Mesenteric fat pad (tissue), 1 donor: Measurements from ENCODE around the gene FSIP1. TPM values are rescaled to one million over a fixed set of nuclear protein-coding genes. Genes with fewer than 3 reads are reported as not detected.

ENCODE experiments used
- DNase-seq: peaks from one replicate; pipeline ENCODE4 v3.0.0-alpha.2; 2020; ENCODE audit warnings: low spot score
- total RNA-seq: library from RNA; stranded (reverse); fragmentation: NEBNext Ultra II Directional; extraction: Animal tissue kit (Norgen Biotek cat#: 25700); gene quantifications from one replicate; pipeline ENCODE4 v1.2.1, GENCODE V29; 2021
- donor health status: DM: yes; HTN: yes; CAD: no.

The FSIP1 gene
- total RNA-seq, 1 donor from 2014 or later: not detected

DNA sequence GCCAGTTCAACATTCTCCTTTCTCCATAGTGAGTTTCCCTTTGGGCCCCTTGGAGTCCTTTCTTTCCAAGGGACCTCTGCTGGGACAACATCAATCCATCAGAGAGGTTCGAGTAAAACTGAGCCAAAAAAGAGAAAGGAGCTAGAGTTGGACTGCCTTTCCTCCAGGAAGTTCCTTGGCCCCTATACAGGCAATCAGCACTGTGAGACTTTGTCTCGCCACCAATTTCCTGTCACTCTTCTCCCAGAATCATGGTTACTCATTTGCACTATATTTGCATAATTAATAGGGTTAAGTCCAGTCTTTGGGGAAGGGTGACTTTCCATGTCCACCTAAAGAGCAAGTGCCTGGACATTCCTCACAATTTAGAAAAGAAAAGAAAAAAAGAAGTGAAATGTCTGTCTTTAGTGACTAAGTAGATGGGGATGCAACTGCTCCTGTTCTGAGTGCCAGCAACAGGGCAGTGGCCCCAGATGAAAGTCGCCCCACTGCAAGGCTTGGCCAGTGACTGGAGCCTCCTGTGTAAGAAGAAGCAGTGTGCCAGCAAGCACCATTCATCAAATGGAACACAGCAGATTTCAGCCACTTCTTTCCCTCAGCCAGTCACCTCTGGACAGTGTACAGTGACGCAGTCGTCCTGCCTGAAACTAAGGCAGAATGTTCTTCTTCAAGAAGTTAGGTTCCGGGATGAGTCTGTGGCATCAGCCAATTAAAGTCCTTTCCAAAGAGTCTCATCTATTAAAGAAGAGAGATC is 91.6 kb downstream of the FSIP1 start:
- DNase-seq: no peak

DNA sequence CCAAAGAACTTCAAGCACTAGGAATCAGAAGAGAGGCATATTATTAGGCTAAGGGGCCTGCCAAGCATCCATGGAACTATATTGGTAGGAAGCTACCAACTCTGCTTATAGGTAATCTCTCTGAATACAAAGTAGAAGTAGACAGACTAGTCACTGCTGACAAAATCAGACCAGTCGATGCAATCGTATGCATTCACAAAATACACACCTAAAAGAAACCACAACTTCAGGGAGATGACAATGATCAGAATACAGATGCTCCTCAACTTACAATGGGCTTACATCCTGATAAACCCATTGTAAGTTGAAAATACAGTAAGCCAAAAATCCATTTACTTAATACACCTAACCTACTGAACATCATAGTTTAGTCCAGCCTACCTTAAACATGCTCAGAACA is 94.7 kb downstream of the FSIP1 start:
- no peak for DNase-seq

DNA sequence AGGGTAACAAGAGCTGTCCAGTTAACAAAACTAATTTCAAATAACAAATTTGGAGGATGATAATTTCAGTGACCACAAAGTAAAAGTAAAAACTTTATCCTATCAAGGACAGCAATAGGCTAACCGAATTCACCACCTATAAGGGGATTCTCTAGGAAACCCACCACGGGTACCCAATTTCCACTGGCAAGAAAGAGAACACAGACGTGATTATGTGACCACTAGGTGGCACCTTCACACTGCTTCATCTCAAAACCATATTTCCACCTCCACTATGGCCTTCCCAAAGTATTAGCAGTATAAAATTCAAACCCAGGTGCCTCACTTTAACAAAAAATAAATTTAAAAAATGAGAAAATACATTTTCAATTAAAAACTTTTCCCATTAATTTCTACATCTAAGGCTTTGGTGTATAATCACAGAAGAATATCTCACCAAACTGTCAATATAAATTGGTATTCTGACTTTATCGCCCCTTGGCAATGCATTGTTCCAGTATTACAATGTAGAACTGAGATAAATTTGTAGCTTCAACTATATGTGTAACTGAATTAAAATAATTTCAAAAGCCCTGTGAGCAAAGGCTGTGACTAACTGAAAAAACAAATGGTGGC is 96.5 kb downstream of the FSIP1 start:
- DNase-seq: no peak

DNA sequence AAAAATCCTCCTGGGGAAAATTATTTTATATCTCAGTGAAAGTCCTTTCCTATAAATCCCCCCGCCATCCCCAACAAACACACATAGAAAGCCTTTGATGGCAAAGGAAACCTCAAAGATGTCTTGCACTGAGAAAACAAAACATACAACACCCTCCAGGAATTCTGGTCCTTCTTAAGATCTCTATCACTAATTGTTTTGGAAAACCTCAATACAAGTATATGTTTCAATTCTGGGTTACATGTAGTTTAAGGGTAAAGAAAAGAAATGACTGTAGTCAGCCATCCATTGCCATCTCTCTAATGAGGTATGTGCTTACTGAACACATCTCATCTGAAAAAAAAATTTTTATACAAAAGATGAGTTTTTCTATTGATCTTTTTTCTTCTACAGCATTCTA is 97.3 kb downstream of the FSIP1 start:
- DNase-seq: no peak

DNA sequence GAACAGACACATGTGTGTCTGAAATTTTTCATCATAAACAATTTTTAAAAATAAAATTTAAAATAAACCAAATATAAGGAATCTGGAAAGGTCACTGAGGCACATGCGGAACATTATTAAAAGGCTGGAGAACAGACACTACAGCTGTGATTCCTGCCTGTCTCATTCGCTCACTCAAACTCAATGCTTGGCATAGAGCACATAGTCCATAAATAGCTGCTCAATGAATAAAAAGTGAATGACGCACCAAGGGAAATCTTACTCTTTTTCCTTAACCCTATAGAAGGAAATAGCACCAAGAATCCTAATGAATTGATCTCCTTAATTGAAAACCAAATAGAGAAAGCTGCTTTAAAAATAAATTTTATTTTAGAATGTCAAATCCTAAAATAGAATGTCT is 98.4 kb downstream of the FSIP1 start:
- DNase-seq: no peak

DNA sequence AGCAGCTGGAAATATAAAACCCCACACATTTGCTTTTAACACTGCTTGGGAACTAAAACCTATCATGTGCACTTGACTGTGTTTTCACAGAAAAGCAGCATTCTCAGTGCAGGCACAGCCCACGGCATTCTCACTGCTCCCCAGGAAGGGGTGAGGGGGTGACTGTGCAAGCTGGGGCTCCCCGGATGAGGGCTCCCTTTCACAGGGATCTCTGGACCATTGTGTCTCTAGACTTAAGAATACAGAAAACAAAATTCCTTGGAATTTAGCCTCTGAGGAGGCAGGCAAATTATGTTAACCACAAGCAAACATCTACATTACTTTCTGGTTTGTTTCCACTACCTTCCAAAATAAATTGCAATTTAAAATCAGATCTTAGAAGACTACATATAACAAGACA is 100.3 kb downstream of the FSIP1 start:
- no peak for DNase-seq

DNA sequence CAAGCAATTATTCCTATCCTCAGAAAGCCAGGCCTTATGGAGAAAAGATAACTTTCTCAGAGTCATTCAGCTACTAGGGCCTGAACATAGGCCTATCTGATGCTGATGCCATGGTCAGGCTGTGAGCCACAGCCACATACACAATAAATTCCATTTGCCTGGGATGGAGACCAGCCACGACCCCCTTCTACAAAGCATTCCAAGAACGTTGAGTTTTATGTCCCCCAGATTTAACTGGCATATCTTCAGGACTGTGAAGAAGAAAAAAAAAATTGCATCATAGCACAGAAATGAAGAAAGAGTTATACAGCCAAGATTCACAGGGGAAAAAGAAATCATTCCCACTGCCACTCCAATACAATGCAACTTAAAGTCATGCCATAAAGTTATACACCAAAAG is 101.8 kb downstream of the FSIP1 start:
- no peak for DNase-seq

DNA sequence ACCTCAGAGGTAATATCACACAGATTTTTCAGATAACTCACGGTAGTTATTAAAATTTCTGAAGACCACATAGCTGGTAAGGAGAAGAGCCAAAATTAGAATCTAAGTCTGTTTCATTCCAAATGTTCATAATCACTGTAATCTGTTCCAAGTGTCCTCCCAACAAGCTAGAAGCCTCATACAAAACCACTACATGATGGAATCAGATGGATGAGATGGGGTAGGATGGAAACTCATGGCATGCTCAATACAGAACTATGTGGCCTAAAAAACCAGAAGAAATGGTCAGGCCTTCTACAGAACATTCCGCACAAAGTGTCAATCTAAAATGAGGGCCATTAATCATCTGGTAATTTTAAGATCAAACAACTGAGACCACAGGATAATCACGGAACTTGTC is 110.0 kb downstream of the FSIP1 start:
- DNase-seq: no peak

DNA sequence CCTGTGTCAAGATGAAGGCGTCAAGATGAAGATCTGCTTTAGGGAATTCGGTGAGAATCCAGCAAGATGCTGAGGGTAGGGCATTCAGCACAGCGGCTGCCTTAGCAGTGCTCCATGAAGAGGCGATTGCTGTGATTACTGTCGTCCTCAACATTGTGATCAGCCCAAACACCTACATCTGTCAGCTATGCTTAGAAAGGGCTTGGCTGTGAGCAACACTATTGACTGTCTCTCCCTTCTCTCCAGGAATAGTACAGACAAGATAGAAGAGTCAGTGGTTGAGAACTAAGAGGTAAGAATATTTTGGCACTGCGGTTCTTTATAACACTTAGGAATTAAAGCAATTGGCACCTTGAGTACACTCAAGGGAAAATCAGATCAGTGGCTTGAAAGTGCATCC is 110.5 kb downstream of the FSIP1 start:
- DNase-seq: no peak

DNA sequence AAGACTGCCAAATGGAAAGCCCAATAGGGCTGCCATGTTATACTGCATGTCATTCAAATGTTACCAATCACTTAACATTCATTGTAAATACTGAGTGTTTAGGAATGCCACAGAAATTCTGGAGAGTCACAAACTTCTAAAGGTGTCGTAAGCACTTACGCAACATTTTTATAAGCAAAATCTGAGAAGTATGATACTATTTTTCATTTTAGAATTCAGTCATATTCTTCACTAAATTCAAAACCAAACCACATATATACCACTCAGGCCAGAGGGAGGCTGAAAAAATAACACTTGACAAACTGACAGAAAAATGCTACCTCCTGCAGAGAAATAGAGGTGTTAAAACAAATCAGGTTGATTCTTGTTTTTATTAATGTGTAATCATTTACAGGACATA is 112.0 kb downstream of the FSIP1 start:
- no peak for DNase-seq

DNA sequence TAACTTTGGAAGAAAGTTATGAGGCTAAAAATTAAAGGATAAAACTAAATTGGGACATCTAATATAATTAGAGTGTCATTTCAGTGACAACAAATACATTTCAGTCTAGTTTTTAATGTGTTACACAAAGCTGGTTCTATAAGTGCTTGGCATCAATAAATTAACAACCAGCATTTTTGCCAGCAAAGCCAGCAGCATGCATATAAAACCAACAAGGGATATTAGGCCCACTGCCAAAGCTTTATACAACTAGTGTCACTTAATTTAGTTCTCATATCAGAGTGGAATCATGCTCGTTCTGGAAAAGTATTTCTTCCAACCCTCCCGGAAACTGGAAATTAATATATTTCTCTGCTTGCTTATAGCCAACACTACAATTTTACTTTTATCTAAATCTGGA is 113.0 kb downstream of the FSIP1 start:
- DNase-seq: no peak

DNA sequence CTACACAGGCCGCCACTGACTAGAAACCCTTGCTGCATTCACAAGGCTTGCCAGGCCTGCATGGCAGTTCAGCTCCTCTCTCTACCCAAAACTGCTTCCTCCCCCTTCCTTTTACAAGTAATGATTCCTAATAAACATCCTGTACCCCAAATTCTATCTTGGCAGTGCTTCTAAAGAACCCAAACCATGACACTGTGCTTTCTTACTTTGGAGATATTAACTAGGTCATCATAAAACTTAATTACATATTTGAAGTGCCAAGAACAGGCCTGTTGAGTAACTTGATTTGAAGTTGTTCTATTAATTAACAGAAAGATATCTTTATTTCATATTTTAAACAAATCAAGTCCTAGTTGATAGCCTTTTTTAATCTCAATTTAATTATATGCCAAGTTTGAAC is 113.4 kb downstream of the FSIP1 start:
- DNase-seq: no peak

DNA sequence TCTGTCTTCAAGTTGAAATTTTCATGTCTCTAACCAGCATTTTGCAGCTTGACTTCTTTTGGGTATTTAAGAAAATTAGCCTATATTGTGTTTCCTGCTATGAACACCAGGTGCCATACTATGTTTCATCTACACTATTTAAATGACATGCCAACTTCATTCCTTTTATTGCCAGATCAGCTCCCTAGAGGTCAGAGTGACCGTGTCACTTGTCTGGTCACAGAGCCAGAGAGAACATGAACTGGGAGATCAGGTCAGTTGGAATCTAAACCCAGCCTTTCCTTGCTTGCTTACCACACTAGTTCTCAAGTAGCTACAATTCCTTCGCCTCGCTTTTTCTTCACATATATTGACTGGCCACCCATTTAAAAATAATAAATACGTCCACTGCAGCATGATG is 114.2 kb downstream of the FSIP1 start:
- DNase-seq: no peak

DNA sequence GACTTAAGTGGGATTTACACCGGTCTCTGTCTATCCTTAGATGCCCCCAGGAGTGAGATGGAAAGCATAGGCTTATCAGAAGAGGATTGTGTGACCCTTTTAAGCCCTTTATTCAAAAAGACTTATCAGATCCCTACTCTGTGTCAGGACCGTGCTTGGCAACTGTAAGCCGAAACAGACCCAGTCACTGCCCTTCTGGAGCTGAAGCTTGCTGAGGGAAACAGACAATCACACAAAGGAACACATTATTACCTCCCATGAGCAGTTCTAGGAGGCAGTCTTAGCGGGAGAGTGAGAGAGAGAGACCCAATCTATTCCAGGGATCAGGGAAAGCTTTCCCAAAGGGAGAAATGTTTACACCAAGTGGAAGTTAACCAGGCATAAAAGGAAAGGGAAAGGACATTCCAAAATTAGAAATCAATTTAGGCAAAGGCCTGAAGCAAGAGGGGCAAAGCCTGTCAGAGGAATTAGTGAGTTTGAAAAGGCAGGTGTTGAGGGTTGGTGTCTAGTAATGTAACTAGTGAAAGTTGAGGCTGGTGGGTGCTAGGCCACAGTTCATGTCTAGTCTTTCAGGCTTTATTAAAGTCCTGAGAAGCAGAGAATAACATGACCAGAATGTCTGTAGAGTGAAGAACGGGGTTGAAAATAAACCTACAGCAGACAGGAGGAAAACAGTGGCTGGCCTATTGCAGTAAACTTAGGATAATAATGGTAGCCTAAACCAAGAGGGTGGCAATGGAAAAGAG is 115.1 kb downstream of the FSIP1 start:
- DNase-seq: no peak

DNA sequence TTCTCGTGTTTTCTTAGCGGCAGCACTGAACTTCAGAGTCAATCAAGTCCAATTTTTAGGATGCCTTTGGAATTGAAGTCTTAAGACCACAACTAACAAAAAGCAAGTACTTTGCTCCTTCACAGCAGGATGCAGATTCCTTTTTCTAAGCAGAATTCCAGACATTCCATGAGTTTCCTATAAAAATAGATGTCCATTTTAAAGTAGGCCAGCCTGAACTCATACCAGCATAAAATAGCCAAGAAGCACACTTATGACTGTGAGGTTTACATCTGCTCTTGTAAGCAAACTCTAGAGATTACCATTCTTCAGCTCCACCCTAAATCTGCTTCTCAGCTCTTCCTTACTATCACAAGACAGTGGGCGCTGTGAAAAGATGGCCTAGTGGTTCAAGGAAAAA is 116.0 kb downstream of the FSIP1 start:
- no peak for DNase-seq

DNA sequence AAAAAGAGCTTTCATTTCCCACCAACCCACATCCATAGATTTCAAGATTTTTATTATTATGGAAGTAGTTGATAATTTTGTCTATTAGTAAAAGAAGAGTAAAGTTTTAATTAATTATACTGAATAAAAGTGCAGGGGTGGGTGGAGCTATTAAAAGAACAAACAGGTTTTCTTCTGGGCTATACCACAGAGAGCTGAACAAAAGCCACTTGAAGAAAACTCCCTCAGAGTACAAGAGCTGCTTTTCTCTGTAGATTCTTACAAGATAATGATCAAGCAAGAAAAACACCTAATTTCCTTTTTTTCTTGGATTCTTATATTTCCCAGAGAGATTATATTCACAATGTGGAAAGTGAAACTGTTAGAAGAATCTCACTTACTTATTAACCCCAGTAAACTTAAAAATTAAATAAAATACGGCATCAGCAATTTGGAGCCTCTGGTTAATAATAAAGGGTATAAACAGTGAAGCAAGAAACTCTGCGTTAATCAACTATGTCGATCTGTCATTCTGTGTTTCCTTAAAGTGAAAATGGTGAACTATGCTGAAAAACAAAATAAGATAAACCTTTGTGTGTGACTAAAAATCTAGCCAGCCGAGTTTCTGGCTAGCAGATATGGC is 116.9 kb downstream of the FSIP1 start:
- DNase-seq: no peak

DNA sequence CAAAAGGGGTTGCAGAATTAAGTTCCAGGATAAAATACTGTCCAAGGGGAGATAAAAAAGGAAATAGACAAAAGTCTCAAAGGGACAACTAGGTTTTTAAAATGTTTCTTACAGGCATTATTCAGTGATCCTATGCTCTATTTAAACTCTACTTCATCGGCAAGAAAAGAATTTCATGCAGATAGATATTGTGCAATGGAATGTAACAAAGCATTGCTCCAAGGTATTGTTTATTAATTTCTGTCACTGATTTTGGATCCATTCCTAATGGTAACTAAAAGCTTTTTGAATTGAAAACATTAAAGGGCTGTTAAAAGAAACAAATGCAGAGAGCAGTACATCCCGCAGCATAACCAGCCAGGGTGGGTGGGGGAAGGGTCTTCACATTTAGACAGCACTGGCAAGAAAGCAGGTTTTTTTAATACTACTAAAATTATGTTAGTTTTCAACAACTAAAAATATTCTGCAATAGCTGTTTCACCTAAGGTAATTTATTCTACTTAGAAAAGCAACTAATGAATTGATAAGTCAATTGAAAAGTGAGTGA is 118.9 kb downstream of the FSIP1 start:
- no peak for DNase-seq

DNA sequence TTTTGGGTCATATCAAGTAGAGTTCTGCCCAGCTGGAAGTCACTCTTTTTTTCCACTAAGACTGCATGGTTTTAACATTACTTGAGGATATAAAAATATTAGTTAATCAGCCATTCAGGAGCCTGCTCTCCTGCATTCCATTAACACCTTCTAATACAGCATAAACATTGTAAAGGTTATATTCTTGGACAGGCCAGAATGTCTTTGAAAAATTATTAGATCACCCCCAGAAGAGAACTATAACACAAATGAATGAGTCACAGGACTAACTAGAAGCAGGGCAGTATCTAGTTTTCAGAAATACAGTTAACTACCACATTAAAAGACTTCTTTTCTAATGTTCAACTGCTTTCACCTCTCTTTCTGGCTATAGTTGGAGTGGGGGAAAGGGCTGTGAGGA is 120.9 kb downstream of the FSIP1 start:
- no peak for DNase-seq

DNA sequence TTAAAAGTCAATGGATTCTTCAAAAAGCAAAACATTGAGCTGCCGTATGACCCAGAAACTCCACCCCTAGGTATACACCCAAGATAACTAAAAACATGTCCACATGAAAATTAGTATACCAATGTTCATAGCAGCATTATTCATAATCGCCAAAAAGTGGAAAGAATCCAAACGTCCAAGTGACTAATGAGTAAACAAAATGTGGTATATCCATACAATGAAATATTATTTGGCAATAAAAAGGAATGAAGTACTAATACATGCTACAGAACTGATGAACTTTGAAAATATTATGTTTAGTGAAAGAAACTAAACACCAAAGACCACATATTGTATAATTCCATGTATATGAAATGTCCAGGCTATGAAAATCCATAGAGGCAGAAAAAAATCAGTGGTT is 123.9 kb downstream of the FSIP1 start:
- no peak for DNase-seq

DNA sequence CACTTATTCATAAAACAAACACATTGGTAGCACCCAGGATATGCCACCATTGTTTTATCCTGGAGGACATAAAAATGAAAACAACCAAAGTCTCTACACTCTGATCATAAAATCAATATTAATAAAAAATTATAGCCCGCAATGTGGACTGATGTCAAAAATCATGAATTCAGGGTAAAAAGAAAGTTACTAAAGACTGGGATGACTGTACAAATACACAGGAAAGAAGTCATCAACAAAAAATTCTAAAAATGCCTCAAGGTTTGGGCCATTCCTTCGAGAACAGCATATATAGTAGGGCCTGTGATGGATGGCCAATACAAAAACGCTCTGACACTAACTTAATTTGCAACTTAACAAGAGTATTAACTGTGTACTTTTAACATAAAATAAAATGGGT is 125.0 kb downstream of the FSIP1 start:
- no peak for DNase-seq

DNA sequence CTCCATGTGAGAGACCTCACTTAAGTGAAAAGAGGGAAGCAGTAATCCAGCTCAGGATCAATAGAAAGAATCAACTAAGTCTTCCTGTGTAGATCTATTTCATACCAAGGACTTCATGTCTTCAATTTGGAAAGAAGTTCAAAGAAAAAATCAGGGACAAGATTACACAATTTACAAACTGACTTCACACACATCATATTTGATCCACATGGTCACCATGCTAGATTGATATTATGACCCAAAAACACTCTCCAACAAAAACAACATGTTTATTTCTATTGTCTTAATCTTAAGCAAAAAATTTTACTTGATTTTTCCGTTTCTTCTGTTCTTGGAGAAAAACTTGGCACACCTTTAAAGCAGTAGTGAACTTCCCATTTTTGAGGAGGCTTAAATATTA is 125.5 kb downstream of the FSIP1 start:
- no peak for DNase-seq

DNA sequence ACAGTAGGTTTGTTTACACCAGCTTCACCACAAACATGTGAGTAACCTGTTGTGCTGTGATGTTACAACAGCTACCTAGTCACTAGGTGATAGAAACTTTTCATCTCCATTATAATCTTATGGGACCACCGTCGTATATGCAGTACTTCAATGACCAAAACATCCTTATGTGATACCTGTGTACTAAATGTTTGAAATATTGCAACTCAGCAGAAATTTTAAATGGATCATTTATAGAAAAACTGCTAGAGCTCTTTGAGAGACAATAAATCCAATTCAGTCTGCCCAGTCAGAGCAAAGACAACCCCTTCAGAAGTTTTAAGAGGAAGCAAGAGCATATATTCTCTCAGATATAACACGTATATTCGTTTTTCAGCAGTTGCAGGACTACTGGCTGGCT is 128.3 kb downstream of the FSIP1 start:
- DNase-seq: no peak
